Kidney (tissue), 14 donors: ENCODE results near the gene EEA1. TPM values are rescaled to one million over a fixed set of nuclear protein-coding genes. Genes with fewer than 3 reads are reported as not detected.

Experiments
- DNase-seq, 5 donors: peaks; one replicate each; pipeline ENCODE4 v3.0.0-alpha.2; 2013 to 2020
- FAIRE-seq: peaks from 2 replicates; lab custom pipeline; 2012; peaks lifted over from hg19 to GRCh38; lab: Jason Lieb, UNC
- H3K27ac ChIP-seq, 2 donors: one replicate each; pipeline ENCODE4 v1.7.0; 2013; ENCODE audit warnings: low read depth in 2 of 2, low read length in 2 of 2, inconsistent platforms in 1 of 2
- H3K27me3 ChIP-seq: one replicate; pipeline ENCODE4 v1.7.1; 2013; ENCODE audit warnings: low read length, inconsistent platforms; ENCODE audit not compliant: control insufficient read depth, insufficient read depth
- H3K36me3 ChIP-seq, 3 donors: one replicate each; pipeline versions ENCODE4 v1.7.0 to v1.7.1; 2013; ENCODE audit warnings: low read length in 3 of 3, control low read depth in 1 of 3, inconsistent platforms in 1 of 3; ENCODE audit not compliant: insufficient read depth in 3 of 3, control insufficient read depth in 2 of 3
- H3K4me1 ChIP-seq, 3 donors: one replicate each; pipeline versions ENCODE4 v1.7.0 to v1.7.1; 2013; ENCODE audit warnings: low read length in 3 of 3, inconsistent platforms in 1 of 3, low read depth in 1 of 3; ENCODE audit not compliant: control insufficient read depth in 2 of 3, insufficient read depth in 2 of 3
- H3K4me3 ChIP-seq, 3 donors: one replicate each; pipeline versions ENCODE4 v1.7.0 to v1.8.1; 2013; ENCODE audit warnings: low read length in 3 of 3, control low read depth in 1 of 3, inconsistent platforms in 1 of 3
- H3K9ac ChIP-seq, 3 donors: one replicate each; pipeline versions ENCODE4 v1.7.0 to v1.7.1; 2013; ENCODE audit warnings: low read length in 3 of 3, control low read depth in 1 of 3, inconsistent platforms in 1 of 3
- H3K9me3 ChIP-seq, 3 donors: one replicate each; pipeline versions ENCODE4 v1.7.0 to v1.7.1; 2013; ENCODE audit warnings: low read length in 3 of 3, control low read depth in 1 of 3, inconsistent platforms in 1 of 3; ENCODE audit not compliant: control insufficient read depth in 2 of 3, insufficient read depth in 1 of 3
- CTCF ChIP-seq: IDR thresholded peaks from 3 replicates; pipeline ENCODE4 v1.5.1; 2012; ENCODE audit warnings: mild to moderate bottlenecking, moderate library complexity, borderline replicate concordance; ENCODE audit not compliant: insufficient read depth; ENCODE audit errors: extremely low read depth
- intact Hi-C: fragments of 100-400 bp; cut with DNase I; formaldehyde crosslinking; loops from one replicate; pipeline ENCODE4 v1.11.1; 2022
- polyA plus RNA-seq: library from polyadenylated mRNA; stranded (reverse); fragments of 350-450 nt; fragmentation: Illumina TruSeq; extraction: RNeasy Lipid Tissue Mini Kit (QIAGEN cat#74804); gene quantifications from one replicate; pipeline ENCODE4 v1.2.3, GENCODE V29; 2014; ENCODE audit warnings: low read depth, low replicate concordance; ENCODE audit not compliant: insufficient read depth
- total RNA-seq: library from RNA; stranded (reverse); fragmentation: NEBNext Ultra II Directional; extraction: Animal tissue kit (Norgen Biotek cat#: 25700); gene quantifications from one replicate; pipeline ENCODE4 v1.2.1, GENCODE V29; 2021
- donor health status: control.
- donor health status: control.
- donor health status: control.
- donor health status: control.
- donor health status: control.
- donor health status: DM: yes; HTN: yes; CAD: no.
- donor health status: Normal renal cell carcinoma (clear cell type).

Gene EEA1
- total and polyA plus RNA-seq, 2 donors from 2014 or later, result 2.5 to 30.2 TPM

- FAIRE-seq (no peak), DNase-seq (peak in 1 of 5 donors; percentile 28)
- intact Hi-C loops, result no loop called here
- TF ChIP-seq CTCF, result no peak
- peaks cover 0 to 9% (median 8%) of the 10 kb centered on the region in 3 donors for H3K4me1 ChIP-seq
- H3K9ac ChIP-seq, result peak overlapping the region; percentile 75 to 98 (median 98)
- H3K36me3 ChIP-seq, result no peaks in the 10 kb centered on the region
- H3K4me3 ChIP-seq, result peak overlapping the region; percentile 89 to 96 (median 96)
- no peaks in the 10 kb centered on the region for H3K27me3 ChIP-seq
- H3K9me3 ChIP-seq, result no peaks in the 10 kb centered on the region
- peak overlapping the region; percentile 99 for H3K27ac ChIP-seq
These were observed 888 bp upstream of the EEA1 start for GRCh38 chr12:92929983-92930382.

GRCh38 chr12:92928421-92928961 lies 604 bp downstream of the EEA1 start:
- peak overlapping the region; percentile 92 to 99 for H3K27ac ChIP-seq
- peak overlapping the region; percentile 35 to 71 (median 67) for H3K4me3 ChIP-seq
- DNase-seq (peak in 4 of 5 donors; percentile 28 to 85 (median 55)), FAIRE-seq (no peak)
- no peaks in the 10 kb centered on the region for H3K9me3 ChIP-seq
- no peaks in the 10 kb centered on the region for H3K36me3 ChIP-seq
- no peaks in the 10 kb centered on the region for H3K27me3 ChIP-seq
- intact Hi-C loops, result no loop called here
- peaks cover 0 to 9% (median 8%) of the 10 kb centered on the region in 3 donors for H3K4me1 ChIP-seq
- no peak for TF ChIP-seq CTCF
- H3K9ac ChIP-seq, result peak overlapping the region; percentile 49 to 80 (median 54)

DNA sequence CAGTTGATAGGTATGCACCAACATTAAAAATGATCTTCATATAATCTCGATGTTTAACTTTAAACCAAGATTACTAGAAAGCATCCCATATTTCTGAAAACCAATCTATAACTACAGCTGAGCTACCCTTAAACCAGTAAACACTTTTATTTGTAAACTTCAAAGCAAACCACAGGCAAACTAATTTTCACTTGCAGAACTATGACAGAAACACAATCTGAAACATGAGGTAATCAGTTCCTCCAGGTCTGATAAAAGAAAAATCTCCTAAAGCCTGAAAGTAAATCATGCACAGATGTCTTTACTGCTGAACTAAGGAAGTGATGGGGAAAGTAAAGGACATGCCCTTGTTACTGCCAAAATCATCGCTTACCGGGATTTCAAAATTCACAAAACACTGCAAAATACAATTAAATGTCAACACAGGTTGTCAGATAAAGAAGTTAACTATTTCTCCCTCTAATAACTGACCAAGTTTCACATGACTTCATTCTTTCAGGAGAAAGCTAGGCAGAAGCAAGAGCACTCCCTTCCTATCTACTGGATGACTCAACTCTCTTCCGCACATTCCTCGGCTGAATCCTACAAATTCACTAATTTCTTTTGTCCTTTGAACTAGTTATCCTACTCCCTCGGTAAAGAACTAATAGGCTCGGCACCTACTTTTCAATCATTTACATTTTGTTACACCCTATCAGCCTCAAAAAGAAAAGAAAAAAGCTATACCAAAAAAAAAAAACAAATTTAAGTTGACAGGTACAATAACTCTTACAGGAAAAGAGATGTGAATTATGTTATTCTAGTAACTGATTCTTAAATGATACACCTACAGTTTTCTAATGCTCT lies 1.4 kb downstream of the EEA1 start:
- H3K27me3 ChIP-seq, result no peaks in the 10 kb centered on the region
- FAIRE-seq (no peak), DNase-seq (peak in 2 of 5 donors; percentile 57 to 58)
- no peaks in the 10 kb centered on the region for H3K9me3 ChIP-seq
- H3K4me1 ChIP-seq, result peaks cover 0 to 9% (median 8%) of the 10 kb centered on the region in 3 donors
- peak overlapping the region; percentile 92 to 99 for H3K27ac ChIP-seq
- no peak for TF ChIP-seq CTCF
- peak overlapping the region; percentile 35 to 71 (median 67) for H3K4me3 ChIP-seq
- intact Hi-C loops, result no loop called here
- H3K36me3 ChIP-seq, result no peaks in the 10 kb centered on the region
- peak overlapping the region; percentile 49 to 80 (median 54) for H3K9ac ChIP-seq
